ENCODE results near the gene TMEM80.
A peak's percentile ranks its signal among the peaks of the same experiment; 100 is the strongest.
"Not testable (repeated sequence)": the region's sequence is repeated elsewhere in the genome, so short reads cannot be mapped to it uniquely, and the experiment has no call there.

TMEM80 gene

GRCh38 chr11:723120-723883 is 27.7 kb downstream of the TMEM80 start:
- DNase-seq = peak; percentile 75

- DNase-seq = no peak
Observed at GRCh38 chr11:724049-724777, 28.6 kb downstream of the TMEM80 start.

GRCh38 chr11:724778-725386 is 29.3 kb downstream of the TMEM80 start:
- no peak for DNase-seq

- DNase-seq = no peak
Observed at GRCh38 chr11:725624-726202, 30.1 kb downstream of the TMEM80 start.

- DNase-seq = peak; percentile 55
Observed at GRCh38 chr11:726278-727220, 30.9 kb downstream of the TMEM80 start.

- DNase-seq = no peak
Observed at GRCh38 chr11:727281-727701, 31.7 kb downstream of the TMEM80 start.

GRCh38 chr11:727859-728748 is 32.5 kb downstream of the TMEM80 start:
- peak; percentile 84 for DNase-seq

- no peak for DNase-seq
Observed at GRCh38 chr11:728901-729491, 33.4 kb downstream of the TMEM80 start.

- DNase-seq = no peak
Observed at GRCh38 chr11:729492-730074, 34.0 kb downstream of the TMEM80 start.

- no peak for DNase-seq
Observed at GRCh38 chr11:733072-733471, 37.5 kb downstream of the TMEM80 start.

GRCh38 chr11:734541-734940 is 38.9 kb downstream of the TMEM80 start:
- DNase-seq = not testable (repeated sequence)

- no peak for DNase-seq
Observed at GRCh38 chr11:737366-737765, 41.8 kb downstream of the TMEM80 start.

- not testable (repeated sequence) for DNase-seq
Observed at GRCh38 chr11:737899-738298, 42.3 kb downstream of the TMEM80 start.

GRCh38 chr11:742156-742546 is 46.5 kb downstream of the TMEM80 start:
- no peak for DNase-seq

GRCh38 chr11:742571-743201 is 47.1 kb downstream of the TMEM80 start:
- DNase-seq = no peak

GRCh38 chr11:745428-745827 is 49.8 kb downstream of the TMEM80 start:
- no peak for DNase-seq

- peak; percentile 32 for DNase-seq
Observed at GRCh38 chr11:746289-747157, 50.9 kb downstream of the TMEM80 start.

- DNase-seq = peak; percentile 85
Observed at GRCh38 chr11:747158-748006, 51.8 kb downstream of the TMEM80 start, which contains the start of gene TALDO1. TSS of gene TALDO1 (plus strand) at chr11:747464. CDS start at chr11:747482, 18 bp downstream.

Measured in CD4-positive, alpha-beta T cell treated with Interleukin-17A for 1 hour (primary cell).